Measurements from ENCODE around the gene PAGE4.

- TF ChIP-seq CTCF (IDR thresholded peaks at IDR 0.05) (no peak), POLR2A (IDR thresholded peaks at IDR 0.05) (no peak)
Observed at GRCh38 chrX:49878128-49878833, 49.2 kb downstream of the PAGE4 start.

Measured in prostate gland (tissue), 2 donors.